HCT116 (cell line): ENCODE results near the gene BCAS2. TPM values are rescaled to one million over a fixed set of nuclear protein-coding genes. Genes with fewer than 3 reads are reported as not detected.

ENCODE experiments used
- ATAC-seq: fragments of 200-7000 bp; cut with Tn5 transposase; 2 replicates; pipeline ENCODE4 v1.9.1; 2020; ENCODE audit warnings: mild to moderate bottlenecking, moderate library complexity
- Bru-seq: library from RNA; stranded (reverse); fragments of 400-500 nt; gene quantifications from one replicate; lab custom pipeline; 2021; lab: Mats Ljungman, UMichigan
- BruChase-seq, 2 experiments: library from RNA; stranded (reverse); fragments of 400-500 nt; gene quantifications; one replicate each; lab custom pipeline; 2021; lab: Mats Ljungman, UMichigan
- BruUV-seq: library from RNA; stranded (reverse); fragments of 400-500 nt; replicated peaks from 2 replicates; lab custom pipeline; 2021; lab: Mats Ljungman, UMichigan
- CTCF ChIA-PET: fragments of 300-600 bp; sonication (Branson Sonifier 250); formaldehyde crosslinking; loops from one replicate; lab custom pipeline; 2021; ENCODE audit warnings: antibody characterized with exemption; lab: Charles Lee
- POLR2A ChIA-PET: fragments of 300-600, 350-600 bp; sonication (Branson Sonifier 250); formaldehyde crosslinking; loops from one replicate; lab custom pipeline; 2021; ENCODE audit warnings: antibody characterized with exemption; lab: Charles Lee
- RAD21 ChIA-PET, 2 experiments: fragments of 300-600 bp; sonication (Branson Sonifier 250); formaldehyde crosslinking; loops; one replicate each; lab custom pipeline; 2023; ENCODE audit warnings: low total read pairs in 2 of 2; ENCODE audit not compliant: uncharacterized antibody in 2 of 2, unreplicated experiment in 2 of 2, low non-redundant PET in 1 of 2; lab: Charles Lee
- DNase-seq: peaks from one replicate; pipeline ENCODE4 v3.0.0-alpha.2; 2010; ENCODE audit warnings: low read depth, low spot score
- H2AFZ ChIP-seq: fragments of 200-600 bp; shearing (Covaris generic), sonication (generic); 2 replicates; pipeline ENCODE4 v1.6.1; 2017; ENCODE audit warnings: low read depth, mixed run types, mixed read lengths, antibody characterized with exemption, low read length; ENCODE audit not compliant: poor library complexity, severe bottlenecking
- H3K27ac ChIP-seq: 2 replicates; pipeline ENCODE4 v1.5.1; 2012; ENCODE audit warnings: low read depth, low read length
- H3K27me3 ChIP-seq: fragments of 200-600 bp; sonication (generic); 2 replicates; pipeline ENCODE4 v1.6.1; 2016; ENCODE audit warnings: mixed run types, low read length, mixed read lengths; ENCODE audit not compliant: insufficient read depth
- H3K36me3 ChIP-seq, 2 experiments: fragments of 200-500 bp in 1 of 2; fragments of 200-600 bp in 1 of 2; sonication (Bioruptor generic) in 1 of 2; sonication (generic) in 1 of 2; 2 replicates each; pipeline versions ENCODE4 v1.5.1 to v1.6.1; 2014 to 2016; ENCODE audit warnings: low read length in 2 of 2, inconsistent platforms in 1 of 2, mixed read lengths in 1 of 2, mixed run types in 1 of 2; ENCODE audit not compliant: insufficient read depth in 2 of 2, control insufficient read depth in 1 of 2
- H3K4me1 ChIP-seq, 2 experiments: fragments of 200-600 bp in 1 of 2; sonication (generic) in 1 of 2; 2 replicates each; pipeline versions ENCODE4 v1.5.1 to v1.6.1; 2012 to 2017; ENCODE audit warnings: low read length in 2 of 2, inconsistent platforms in 1 of 2, mild to moderate bottlenecking in 1 of 2, mixed read lengths in 1 of 2, mixed run types in 1 of 2, moderate library complexity in 1 of 2; ENCODE audit not compliant: insufficient read depth in 2 of 2, control insufficient read depth in 1 of 2
- H3K4me2 ChIP-seq: fragments of 200-600 bp; sonication (generic); 2 replicates; pipeline ENCODE4 v1.6.1; 2017; ENCODE audit warnings: mixed run types, low read length, mixed read lengths
- H3K4me3 ChIP-seq, 2 experiments: fragments of 200-600 bp in 1 of 2; sonication (generic) in 1 of 2; replicated peaks in 1 of 2; 2 replicates each; pipeline ENCODE4 v1.5.1; 2011 to 2016; ENCODE audit warnings: low read length in 2 of 2, control low read depth in 1 of 2, low read depth in 1 of 2, mild to moderate bottlenecking in 1 of 2, mixed read lengths in 1 of 2, mixed run types in 1 of 2
- H3K79me2 ChIP-seq: fragments of 200-600 bp; sonication (generic); 2 replicates; pipeline ENCODE4 v1.6.1; 2017; ENCODE audit warnings: mild to moderate bottlenecking, mixed run types, low read length, moderate library complexity, mixed read lengths; ENCODE audit not compliant: insufficient read depth
- H3K9ac ChIP-seq: fragments of 200-600 bp; sonication (generic); 2 replicates; pipeline ENCODE4 v1.6.1; 2016; ENCODE audit warnings: low read length, mixed read lengths
- H3K9me2 ChIP-seq: fragments of 200-600 bp; sonication (generic), shearing (Covaris generic); 2 replicates; pipeline ENCODE4 v1.6.1; 2017; ENCODE audit warnings: mixed run types, mild to moderate bottlenecking, moderate library complexity; ENCODE audit not compliant: insufficient read depth
- H3K9me3 ChIP-seq, 2 experiments: fragments of 200-500 bp in 1 of 2; fragments of 200-600 bp in 1 of 2; sonication (Bioruptor generic) in 1 of 2; sonication (generic) in 1 of 2; 2 replicates each; pipeline ENCODE4 v1.6.1; 2014 to 2017; ENCODE audit warnings: low read length in 2 of 2, mixed read lengths in 2 of 2, inconsistent platforms in 1 of 2, low read depth in 1 of 2, mild to moderate bottlenecking in 1 of 2, mixed run types in 1 of 2, moderate library complexity in 1 of 2; ENCODE audit not compliant: control insufficient read depth in 1 of 2, insufficient read depth in 1 of 2
- H4K20me1 ChIP-seq: fragments of 200-600 bp; sonication (generic), shearing (Covaris generic); 2 replicates; pipeline ENCODE4 v1.6.1; 2017; ENCODE audit warnings: mixed run types, mild to moderate bottlenecking, moderate library complexity; ENCODE audit not compliant: insufficient read depth
- EGR1 ChIP-seq: IDR thresholded peaks from 2 replicates; pipeline ENCODE4 v1.6.1; 2012; ENCODE audit warnings: low read depth
- JUND ChIP-seq: IDR thresholded peaks from 2 replicates; pipeline ENCODE4 v1.6.1; 2012
- POLR2A ChIP-seq: IDR thresholded peaks from 2 replicates; pipeline ENCODE4 v1.7.0; 2011; ENCODE audit warnings: borderline replicate concordance; ENCODE audit not compliant: insufficient read depth, insufficient read length; ENCODE audit errors: extremely low read depth
- POLR2AphosphoS5 ChIP-seq: IDR thresholded peaks from 2 replicates; pipeline ENCODE4 v1.6.1; 2011; ENCODE audit warnings: mild to moderate bottlenecking, low read depth, low read length, moderate library complexity
- SIN3A ChIP-seq: IDR thresholded peaks from 2 replicates; pipeline ENCODE4 v1.6.1; 2012; ENCODE audit warnings: low read depth
- SP1 ChIP-seq: IDR thresholded peaks from 2 replicates; pipeline ENCODE4 v1.6.1; 2012; ENCODE audit warnings: low read depth
- SRF ChIP-seq: IDR thresholded peaks from 2 replicates; pipeline ENCODE4 v1.6.1; 2012; ENCODE audit warnings: low read depth
- YY1 ChIP-seq: IDR thresholded peaks from 2 replicates; pipeline ENCODE4 v1.6.1; 2011; ENCODE audit warnings: low read length, low read depth, moderate library complexity, mild to moderate bottlenecking; ENCODE audit not compliant: insufficient replicate concordance; ENCODE audit errors: extremely low read depth
- ZBTB33 ChIP-seq: IDR thresholded peaks from 2 replicates; pipeline ENCODE4 v1.6.1; 2011; ENCODE audit warnings: mild to moderate bottlenecking, low read length, moderate library complexity; ENCODE audit not compliant: insufficient replicate concordance; ENCODE audit errors: extremely low read depth
- ZFX ChIP-seq: fragments of 450-650 bp; IDR thresholded peaks from 2 replicates; pipeline ENCODE4 v1.6.1; 2017
- ZNF274 ChIP-seq: fragments of 200-500 bp; sonication (Bioruptor generic); IDR thresholded peaks from 2 replicates; pipeline ENCODE4 v1.6.1; 2014; ENCODE audit warnings: mild to moderate bottlenecking, low read depth, low read length, inconsistent platforms
- intact Hi-C: fragments of 100-400 bp; cut with micrococcal nuclease; formaldehyde crosslinking; loops from 2 replicates; pipeline ENCODE4 v1.10.0; 2022
- long read RNA-seq: library from polyadenylated mRNA; unstranded; transcript quantifications from one replicate; pipeline ENCODE4 v2.0.0, GENCODE V29; 2021; ENCODE audit not compliant: unreplicated experiment
- polyA plus RNA-seq: library from polyadenylated mRNA; unstranded; fragments of >200 nt; gene quantifications from 2 replicates; pipeline ENCODE4 v1.2.1, GENCODE V29; 2012; ENCODE audit warnings: missing spikeins
- total RNA-seq: library from RNA; stranded (reverse); gene quantifications from one replicate; pipeline ENCODE4 v1.2.1, GENCODE V29; 2021; ENCODE audit not compliant: unreplicated experiment
- TF ChIP-seq, protein P1 (sequence below), 3 experiments: fragments of 200-600 bp in 1 of 3; sonication (generic) in 1 of 3; IDR thresholded peaks in 2 of 3; conservative IDR thresholded peaks in 1 of 3; 2 replicates each; pipeline ENCODE4 v1.5.1; 2012 to 2017; ENCODE audit warnings: low read depth in 2 of 3, low read length in 2 of 3, antibody characterized with exemption in 1 of 3, borderline replicate concordance in 1 of 3, control low read depth in 1 of 3, mild to moderate bottlenecking in 1 of 3, mixed read lengths in 1 of 3, mixed run types in 1 of 3, moderate library complexity in 1 of 3; ENCODE audit not compliant: insufficient read depth in 1 of 3
- TF ChIP-seq, protein P2 (sequence below): IDR thresholded peaks from 2 replicates; pipeline ENCODE4 v1.6.1; 2012

BCAS2 gene
- total RNA-seq, result 45.2 TPM
- polyA plus RNA-seq, result 23.7 and 30.2 TPM in 2 replicates
- Bru-seq, nascent RNA, result percentile 86 among the genes with signal in this experiment
- percentile 84 among the genes with signal in this experiment for BruChase-seq, experiment 1, labeled RNA remaining after a 6-hour chase
- percentile 80 among the genes with signal in this experiment for BruChase-seq, experiment 2, labeled RNA remaining after a 2-hour chase
- long read RNA-seq, transcript BCAS2-201 (7 exons, 1,299 nt), result major isoform, 45 of 50 reads
- long read RNA-seq, partial matches to known transcripts, result 0 of 50 reads
- long read RNA-seq, other reads (novel, unspliced or antisense), result 4 of 50 reads

DNA sequence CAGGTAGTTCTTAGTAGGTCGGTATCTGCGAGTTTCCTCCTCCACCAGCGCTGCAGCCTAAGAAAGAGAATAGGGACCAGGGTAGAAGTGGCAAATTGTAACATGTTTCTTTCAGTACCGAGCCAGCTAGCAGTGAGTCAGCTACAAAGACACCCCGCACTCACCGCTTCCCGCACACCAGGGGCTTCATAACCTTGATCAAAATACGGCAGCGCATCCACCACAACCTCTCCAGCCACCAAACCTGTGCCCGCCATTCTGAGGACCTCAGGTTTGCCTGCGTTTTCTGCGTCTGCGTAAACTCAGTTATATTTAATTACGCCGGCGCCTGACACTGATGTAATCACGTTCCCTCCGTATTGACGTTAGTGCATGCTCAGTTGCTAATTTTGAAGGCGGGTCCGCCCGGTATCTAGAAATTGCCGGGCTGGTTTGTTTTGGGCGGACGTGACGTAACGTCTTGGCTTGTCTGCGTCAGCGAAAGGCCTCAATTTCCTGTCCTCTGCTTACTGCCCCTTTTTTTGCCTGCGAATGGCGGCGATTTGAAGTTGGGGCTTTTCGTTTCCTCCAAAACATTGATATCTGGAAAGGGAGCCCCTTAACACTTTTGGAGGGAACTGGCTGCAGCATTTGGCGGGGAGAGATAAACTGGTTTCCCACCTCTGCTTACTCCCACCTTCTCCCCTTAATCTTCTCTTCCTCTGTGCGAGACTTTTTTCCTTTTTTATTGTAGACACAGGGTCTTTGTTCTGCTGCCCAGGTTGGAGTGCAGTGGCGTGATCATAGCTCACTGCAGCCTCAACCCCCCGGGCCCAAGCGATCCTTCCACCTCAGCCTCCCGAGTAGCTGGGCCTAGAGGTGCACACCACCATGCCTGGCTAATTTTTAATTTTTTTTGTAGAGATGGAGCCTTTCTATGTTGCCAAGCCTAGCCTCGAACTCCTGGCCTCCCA is at the start of gene BCAS2:
Gene BCAS2, minus strand, starts transcription at position 281 of the 953 bp plus-strand sequence. Its CDS starts 24 bp downstream, at position 257.
- DNase-seq (peak; percentile 98), ATAC-seq (peak; percentile 97)
- TF ChIP-seq ZBTB33, result no peak
- no peak for TF ChIP-seq ZNF274
- peak; percentile 96 for TF ChIP-seq POLR2A
- no peak for TF ChIP-seq JUND
- TF ChIP-seq EGR1, result no peak
- peak; percentile 54; the same call in 1 of the 2 replicates for TF ChIP-seq SRF
- TF ChIP-seq, protein P1, sequence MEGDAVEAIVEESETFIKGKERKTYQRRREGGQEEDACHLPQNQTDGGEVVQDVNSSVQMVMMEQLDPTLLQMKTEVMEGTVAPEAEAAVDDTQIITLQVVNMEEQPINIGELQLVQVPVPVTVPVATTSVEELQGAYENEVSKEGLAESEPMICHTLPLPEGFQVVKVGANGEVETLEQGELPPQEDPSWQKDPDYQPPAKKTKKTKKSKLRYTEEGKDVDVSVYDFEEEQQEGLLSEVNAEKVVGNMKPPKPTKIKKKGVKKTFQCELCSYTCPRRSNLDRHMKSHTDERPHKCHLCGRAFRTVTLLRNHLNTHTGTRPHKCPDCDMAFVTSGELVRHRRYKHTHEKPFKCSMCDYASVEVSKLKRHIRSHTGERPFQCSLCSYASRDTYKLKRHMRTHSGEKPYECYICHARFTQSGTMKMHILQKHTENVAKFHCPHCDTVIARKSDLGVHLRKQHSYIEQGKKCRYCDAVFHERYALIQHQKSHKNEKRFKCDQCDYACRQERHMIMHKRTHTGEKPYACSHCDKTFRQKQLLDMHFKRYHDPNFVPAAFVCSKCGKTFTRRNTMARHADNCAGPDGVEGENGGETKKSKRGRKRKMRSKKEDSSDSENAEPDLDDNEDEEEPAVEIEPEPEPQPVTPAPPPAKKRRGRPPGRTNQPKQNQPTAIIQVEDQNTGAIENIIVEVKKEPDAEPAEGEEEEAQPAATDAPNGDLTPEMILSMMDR (IDR thresholded peaks at IDR 0.05 in 2 of 3, conservative IDR thresholded peaks at IDR 0.05 in 1 of 3; ENCODE audit: borderline replicate concordance in 1 of 3, insufficient read depth in 1 of 3, low read depth in 2 of 3, low read length in 2 of 3), result no peak
- TF ChIP-seq SIN3A, result peak; percentile 80
- peak; percentile 63 for TF ChIP-seq SP1
- TF ChIP-seq, protein P2, sequence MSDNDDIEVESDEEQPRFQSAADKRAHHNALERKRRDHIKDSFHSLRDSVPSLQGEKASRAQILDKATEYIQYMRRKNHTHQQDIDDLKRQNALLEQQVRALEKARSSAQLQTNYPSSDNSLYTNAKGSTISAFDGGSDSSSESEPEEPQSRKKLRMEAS, result peak; percentile 46; the same call in 1 of the 2 replicates
- TF ChIP-seq POLR2AphosphoS5, result peak; percentile 99
- peak; percentile 65 for TF ChIP-seq ZFX
- peak; percentile 87 for TF ChIP-seq YY1
- no peaks in the 10 kb centered on the region for H3K9me2 ChIP-seq
- H3K4me2 ChIP-seq, result peak within 1 kb of the TSS; percentile 81
- ChIA-PET CTCF (interaction anchor here (1.1 kb wide), 1 partner anchor 459 kb away, joined by 3 read pairs; no protein-coding TSS in a partner anchor), RAD21 (no interaction called here), POLR2A (no interaction called here)
- BruUV-seq, result TSS peak; percentile 94
- H3K4me1 ChIP-seq, result peaks cover 6 to 14% of the 10 kb centered on the region in 2 experiments; a peak in 3 of 4 replicates
- H3K79me2 ChIP-seq, result peaks cover 55% of the 10 kb centered on the region
- H3K9ac ChIP-seq, result peak within 1 kb of the TSS; percentile 83
- no peak within 1 kb of the TSS for H2AFZ ChIP-seq
- intact Hi-C loops, result loop anchor here (2.0 to 5.0 kb wide), 2 partner anchors 89 to 136 kb away; partner anchors contain the start of genes DENND2C and NRAS
- H4K20me1 ChIP-seq, result no peaks in the 10 kb centered on the region
- peak within 1 kb of the TSS; percentile 60 for H3K27ac ChIP-seq
- no peaks in the 10 kb centered on the region for H3K27me3 ChIP-seq
- no peaks in the 10 kb centered on the region for H3K9me3 ChIP-seq
- H3K36me3 ChIP-seq, result peaks cover 11 to 17% of the 10 kb centered on the region in 2 experiments; a peak in 2 of 4 replicates
- H3K4me3 ChIP-seq, result peak within 1 kb of the TSS; percentile 78 to 87
